Stimulated activated CD4-positive, alpha-beta T cell treated with anti-CD3 and anti-CD28 coated beads, Interleukin-4, amount 100 ng/mL, for 24 hours (primary cell): Measurements from ENCODE around the gene SH3PXD2B.
"Not testable (repeated sequence)": the region's sequence is repeated elsewhere in the genome, so short reads cannot be mapped to it uniquely, and the experiment has no call there.

Experiments used
- DNase-seq: peaks from one replicate; pipeline ENCODE4 v3.0.0-alpha.2; 2020

The SH3PXD2B gene

DNA sequence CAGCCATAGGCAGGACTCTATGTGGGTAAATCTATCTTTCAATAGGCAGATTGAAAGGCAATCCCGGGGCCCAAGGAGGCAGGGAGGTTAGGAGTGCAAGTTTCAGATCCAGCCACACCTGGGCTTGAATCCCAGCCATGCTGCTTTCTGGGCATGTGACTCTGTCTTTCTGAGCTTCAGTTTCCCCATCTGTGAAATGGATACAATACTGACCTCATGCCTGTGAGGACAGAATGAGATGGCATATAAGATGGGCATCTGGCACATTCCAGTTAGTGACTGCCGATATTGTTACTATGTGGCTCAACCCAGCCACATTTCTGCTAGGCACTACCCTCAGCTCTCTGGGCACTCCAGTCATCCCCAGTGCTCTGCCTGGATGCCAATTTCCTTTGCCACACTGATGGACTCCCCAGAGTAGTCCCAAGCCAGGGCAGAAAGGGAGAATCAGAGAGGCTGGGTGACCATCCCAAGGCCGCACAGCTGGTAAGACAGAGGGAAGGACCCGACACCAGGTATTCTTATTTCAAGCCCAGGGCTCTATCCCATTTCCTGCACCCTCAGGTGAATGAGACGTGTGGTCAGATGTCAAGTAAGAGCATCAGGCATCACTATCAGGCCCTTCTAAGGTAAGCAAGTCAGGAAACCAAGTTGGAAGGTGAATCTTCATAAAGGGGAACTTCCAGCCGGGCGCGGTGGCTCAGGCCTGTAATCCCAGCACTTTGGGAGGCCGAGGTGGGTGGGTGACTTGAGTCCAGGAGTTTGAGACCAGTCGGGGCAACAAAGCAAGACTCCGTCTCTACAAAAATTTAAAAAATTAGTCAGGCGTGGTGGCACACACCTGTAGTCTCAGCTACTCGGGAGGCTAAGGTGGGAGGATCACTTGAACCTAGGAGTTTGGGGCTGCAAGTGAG, 38.7 kb downstream of the SH3PXD2B start:
- no peak for DNase-seq

DNA sequence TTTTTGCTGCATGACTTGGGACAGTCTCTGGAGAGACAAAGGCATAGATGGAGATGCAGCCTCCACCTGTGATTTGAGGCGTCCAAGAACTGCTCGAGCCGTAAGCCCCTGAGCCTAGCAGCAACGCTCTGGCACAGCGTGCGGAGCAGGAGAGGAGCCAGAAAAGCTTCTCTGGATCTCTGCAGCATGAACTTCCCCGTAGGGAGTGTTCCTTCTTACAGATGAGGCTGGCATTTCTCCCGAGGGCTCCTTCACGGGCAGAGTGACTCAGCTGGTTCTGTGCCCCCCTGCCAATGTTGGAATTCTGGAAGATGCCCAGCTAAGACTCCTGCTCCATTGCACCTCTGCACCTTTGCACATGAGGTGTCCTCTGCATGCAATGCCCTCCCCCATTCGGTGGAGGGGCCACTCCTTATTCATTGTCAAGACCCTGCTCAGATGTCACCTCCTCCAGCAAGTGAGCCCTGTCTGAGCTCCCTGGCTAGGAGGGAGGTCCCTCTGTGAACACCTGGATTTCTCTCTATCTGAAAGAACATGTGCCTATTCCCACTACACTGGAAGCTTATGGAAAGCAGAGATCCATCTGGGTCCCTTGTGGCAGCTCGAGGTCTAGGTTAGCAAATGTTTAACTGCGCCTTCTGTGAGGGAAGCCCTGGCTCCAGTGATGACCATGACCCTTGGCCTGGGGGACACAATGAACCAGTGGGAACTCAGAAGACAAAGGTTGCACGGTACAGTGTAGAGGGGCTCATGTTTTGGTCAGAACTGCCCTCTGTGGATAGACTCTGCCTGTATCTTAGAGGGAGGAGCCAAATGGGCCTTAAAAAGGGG, 39.6 kb downstream of the SH3PXD2B start:
- DNase-seq, result no peak

DNA sequence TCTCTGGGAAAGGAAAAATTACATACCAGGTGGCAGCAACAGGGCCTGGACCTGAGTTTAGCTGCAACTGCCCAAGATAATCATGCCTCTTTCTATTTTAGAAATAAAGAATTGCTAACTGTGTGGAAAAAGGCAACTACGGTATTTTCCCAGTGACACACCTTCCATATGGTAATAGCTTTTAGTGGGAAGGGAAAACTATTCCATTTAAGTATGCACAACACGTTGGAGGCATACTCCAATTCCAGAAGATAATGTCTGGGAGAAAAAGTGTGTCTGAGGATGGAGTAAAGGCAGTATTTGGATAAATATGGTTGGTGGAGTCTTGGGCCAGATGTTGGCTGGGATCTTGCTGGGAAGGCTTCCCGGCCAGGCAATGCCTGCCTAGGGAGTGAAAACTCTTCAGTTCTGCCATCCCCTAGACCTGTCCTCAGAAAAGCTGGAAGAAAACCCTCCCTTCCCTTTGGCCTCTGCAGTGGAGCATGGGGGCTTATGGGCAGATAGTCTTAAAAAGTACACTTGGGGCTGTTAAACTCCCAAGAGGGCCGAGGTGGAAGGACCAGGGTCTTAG, 40.6 kb downstream of the SH3PXD2B start:
- DNase-seq, result no peak

DNA sequence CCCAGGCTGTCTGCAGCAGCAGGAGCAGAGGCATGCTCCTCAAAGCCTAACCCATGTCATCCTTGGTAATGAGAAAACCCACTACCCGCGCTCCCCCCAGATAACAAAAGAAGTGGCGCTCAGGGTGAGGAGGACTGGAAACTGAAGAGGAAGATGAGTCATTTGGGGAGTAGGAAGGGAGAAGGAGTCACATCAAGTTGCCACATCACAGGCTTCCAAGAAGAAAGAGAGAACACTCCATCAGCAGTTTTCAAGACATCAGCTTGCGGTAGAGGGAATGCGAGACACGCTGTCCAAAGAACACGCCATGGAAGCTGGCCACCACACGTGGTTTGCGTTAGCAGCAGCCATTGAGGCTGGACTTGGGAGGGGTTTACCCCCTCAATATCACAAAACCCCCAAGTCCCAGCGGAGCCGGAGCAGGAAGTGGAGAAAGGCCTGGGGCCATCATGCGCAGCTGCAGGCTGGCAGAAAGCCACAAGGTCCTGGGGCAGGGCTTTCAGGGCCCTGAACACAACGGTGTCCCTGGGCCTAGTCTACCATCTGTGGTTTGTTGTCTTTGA, 41.5 kb downstream of the SH3PXD2B start:
- DNase-seq, result peak; percentile 6

DNA sequence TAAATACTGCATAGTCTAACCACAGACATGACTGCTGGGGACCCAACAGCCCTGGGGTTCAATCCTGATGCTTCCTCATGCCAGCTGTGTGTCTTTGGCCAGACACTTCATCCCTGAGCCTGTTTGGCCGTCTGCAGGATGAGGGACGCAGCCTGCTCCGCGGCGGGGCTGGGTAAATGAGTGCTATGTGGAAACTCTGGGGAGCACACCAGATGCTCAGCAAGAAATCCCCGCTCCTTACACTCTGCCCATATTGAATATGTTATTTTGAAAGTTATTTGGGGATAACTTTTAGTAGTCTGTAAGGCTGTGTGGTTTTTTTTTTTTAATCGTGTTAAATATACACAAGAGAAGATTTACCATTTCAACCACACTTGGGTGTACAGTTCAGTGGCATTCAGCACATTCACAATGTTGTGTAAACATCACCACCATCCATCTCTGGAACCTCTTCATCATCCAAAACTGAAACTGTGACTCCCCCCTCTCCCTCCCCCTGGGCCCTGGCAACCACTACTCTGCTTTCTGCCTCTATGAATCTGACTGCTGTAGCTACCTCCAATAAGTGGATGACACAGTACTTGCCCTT, 42.7 kb downstream of the SH3PXD2B start:
- peak; percentile 46 for DNase-seq

DNA sequence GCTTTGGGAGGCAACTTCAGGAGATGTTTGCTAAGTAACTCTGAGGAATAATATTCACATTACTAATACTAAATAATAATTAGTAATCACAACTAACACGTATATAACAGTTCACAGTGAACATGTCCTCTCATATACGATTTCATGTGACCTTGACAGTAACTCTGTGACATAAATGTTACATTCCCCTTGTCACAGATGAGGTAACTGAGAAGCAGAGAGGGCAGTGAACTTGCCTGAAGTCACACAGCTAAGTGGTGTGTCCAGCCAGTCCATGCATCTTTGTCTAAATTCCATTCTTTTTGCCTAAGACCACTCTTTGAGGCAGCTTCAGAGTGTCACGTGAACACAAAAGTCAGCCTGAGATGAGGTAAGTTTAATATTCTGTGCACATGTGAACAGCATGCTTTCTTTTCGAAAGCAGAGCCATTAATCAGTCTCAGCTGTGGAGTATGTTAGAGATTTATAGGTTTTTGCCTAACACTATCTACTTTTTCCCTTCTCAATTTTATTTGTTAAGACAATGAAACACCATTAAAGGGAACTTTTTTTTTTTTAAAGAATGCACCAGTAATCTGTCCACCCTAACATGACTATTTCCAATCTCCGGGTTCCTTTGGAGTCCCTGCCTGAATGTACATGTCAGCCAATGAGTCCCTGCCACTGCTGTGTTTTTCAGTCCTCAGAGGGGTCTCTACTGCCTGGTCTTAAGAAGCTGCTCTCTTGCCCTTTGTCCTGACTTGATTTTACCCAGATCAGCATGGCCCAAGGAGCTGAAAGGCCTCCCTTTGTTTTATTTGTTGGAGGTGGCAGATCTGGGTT, 43.5 kb downstream of the SH3PXD2B start:
- no peak for DNase-seq

DNA sequence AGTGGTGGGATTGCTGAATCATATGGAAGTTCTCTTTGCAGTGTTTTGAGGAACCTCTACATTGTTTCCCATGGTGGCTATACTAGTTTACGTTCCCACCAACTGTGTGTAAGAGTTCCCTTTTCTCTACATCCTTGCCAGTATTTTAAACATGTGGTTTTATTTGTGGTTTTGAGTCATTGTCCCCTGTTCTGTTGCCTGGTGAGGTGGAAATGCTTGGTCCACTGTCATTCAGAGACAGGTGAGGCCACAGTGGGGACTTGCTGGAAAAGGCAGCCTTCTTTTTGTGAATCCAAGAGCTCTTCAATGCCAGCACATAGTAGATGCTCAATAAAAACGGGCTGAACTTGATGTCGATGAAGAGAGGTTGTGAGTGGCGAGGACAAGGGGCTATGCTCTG, 44.2 kb downstream of the SH3PXD2B start:
- DNase-seq, result no peak

DNA sequence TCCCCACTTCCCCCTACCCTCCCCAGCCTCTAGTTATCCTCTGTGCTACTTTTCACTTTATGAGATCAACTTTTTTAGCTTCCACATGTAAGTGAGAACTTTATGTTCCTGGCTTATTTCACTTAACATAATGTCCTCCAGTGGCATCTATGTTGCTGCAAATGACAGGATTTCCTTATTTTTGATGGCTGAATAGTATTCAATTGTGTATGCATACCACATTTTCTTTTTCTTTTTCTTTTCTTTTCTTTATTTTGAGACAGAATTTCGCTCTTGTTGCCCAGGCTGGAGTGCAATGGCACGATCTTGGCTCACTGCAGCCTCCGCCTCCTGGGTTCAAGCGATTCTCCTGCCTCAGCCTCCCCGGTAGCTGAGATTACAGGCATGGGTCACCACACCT, 44.8 kb downstream of the SH3PXD2B start:
- not testable (repeated sequence) for DNase-seq

DNA sequence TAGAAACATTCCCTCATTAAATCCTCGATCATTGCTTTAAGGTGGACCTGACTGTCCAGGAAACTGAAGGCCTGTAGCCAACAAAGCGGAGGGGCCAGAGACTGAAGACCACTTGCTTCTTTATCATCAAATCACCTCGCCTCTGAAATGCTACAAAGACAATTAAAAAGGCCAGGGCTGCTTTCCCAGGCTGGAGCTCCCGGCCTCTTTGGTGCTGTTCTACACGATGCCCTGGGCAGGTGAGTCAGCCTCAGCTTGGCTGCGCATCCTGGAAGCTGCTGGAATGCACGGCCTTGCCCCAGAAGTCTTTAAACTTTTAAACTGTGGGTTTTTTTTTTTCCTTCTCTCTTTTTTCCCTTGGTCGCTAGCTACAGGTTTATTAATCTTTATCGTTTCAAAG, 46.5 kb downstream of the SH3PXD2B start:
- no peak for DNase-seq

DNA sequence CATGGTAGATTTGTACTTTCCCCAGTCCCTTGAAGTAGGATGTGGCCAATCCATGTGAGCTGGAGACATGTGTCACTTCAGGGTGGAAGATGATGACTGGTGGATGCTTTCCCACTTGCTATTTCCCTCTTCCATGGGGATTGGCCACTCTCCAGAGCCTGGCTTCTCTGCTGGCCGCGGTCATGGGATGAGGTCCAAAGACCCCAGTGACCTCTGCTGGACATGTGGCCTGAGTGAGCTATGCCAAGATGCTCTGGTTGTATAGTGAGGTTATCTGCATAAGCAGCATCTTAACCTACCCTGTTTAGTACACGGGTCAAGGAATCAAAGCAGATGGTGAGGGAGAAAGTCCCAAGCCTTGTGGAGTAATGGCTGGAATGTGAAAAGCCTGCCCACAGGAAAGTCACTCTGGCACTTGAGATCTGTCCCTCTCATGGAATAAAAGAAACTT, 47.1 kb downstream of the SH3PXD2B start:
- DNase-seq, result no peak

DNA sequence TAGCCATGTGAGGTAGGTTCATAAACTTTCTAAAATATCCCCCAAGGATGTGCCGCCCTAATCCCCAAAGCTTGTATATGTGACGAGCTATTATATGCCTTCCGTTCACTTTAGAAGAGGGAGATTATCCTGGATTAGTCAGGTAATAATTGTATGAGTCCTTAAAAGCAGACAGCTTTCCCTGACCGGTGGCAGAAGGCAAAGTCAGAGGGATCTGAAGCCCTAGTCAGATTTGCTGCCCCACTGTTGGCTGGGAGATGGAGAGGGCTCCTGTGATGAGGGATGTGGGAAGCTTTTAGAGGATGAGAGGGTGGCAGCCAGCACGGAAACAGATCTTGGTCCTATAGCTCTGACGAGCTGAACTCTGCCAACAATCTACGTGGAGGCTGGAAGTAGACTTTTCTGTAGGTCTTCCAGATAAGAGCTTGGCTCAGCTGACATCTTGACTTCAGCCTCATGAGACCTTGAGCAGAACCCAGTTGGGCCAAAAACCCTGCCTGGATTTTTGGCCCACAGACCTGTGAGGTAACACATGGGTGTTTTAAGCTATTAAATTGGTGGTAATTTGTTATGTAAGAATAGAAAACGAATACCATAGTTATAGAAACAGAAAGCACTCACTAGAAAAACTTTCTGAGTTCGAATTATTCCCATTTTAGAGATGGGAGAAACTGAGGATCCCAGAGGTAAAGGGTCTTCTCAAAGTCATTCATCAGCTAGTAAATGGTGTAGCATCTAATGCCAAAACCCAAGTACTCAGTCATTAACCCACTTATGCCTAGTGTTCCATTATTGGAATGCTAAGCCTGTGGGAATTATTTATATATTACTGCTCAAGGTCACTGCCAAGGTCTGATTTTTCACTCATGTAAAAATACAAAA, 48.9 kb downstream of the SH3PXD2B start:
- no peak for DNase-seq

DNA sequence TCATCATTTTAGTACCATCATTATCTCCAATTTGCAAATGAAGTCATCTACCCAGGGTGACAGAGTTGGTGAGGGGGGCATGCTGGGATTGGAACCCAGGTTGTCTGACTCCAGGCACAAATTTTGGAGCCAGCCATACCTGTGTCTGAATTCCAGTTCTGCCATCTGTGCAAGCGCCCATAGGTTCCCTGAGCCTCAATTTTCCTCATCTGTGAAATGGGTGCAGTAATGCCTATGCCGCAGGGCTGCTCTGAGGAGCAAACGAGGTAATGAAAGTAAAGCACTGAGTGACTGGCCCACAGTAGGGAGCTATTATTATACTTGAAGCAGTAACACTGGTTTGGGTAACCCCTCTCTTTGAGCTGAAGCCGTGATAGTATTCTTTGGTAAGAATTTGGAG, 49.6 kb downstream of the SH3PXD2B start:
- no peak for DNase-seq

DNA sequence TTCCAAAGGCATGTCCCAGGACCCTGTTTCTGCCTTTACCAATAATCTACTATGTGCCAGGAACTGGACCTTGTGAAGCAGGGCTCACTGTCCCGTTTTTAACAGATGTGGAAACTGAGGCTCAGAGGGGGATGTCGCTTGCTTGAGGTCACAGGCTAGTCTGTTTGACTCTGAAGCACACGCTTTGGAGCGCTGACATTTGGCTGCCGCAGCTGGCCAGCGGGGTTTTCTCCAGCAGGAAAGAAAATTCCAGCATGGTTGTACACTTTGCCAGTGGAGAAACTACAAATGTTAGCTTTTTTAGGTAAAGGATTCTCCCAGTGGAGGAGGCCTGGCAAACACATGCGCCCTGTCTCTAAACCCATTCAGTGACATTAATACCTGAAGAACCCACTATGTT, 50.5 kb downstream of the SH3PXD2B start:
- no peak for DNase-seq

DNA sequence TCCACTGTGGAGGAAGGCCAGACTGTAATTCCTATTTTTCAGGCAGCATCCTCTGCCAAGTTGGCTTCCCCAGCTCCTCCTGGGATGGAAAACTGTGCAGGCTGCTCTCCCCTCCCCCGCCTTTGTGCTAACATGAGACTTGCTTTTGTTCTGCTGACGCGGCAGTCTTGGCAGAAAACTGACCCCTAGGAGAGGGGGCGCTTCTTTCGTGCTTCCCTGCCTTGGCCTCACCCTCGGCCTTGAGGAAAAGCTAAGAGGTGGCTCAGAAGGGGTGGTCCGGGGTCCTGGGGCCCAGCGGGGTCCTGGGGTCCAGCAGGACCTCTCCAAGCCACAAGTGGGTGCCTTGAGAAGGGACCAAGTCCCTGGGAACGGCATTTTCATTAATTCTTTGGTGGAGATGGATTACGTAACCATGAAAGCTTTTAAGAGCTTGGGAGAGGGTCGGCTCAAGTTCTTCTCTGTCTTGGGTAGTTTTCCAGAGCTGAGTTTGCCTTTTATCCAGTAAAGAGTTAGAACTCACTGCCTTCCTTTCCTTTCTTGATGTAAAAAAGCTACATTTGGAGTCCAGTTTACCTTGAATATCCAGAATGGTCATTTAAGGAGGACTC, 51.0 kb downstream of the SH3PXD2B start:
- no peak for DNase-seq

DNA sequence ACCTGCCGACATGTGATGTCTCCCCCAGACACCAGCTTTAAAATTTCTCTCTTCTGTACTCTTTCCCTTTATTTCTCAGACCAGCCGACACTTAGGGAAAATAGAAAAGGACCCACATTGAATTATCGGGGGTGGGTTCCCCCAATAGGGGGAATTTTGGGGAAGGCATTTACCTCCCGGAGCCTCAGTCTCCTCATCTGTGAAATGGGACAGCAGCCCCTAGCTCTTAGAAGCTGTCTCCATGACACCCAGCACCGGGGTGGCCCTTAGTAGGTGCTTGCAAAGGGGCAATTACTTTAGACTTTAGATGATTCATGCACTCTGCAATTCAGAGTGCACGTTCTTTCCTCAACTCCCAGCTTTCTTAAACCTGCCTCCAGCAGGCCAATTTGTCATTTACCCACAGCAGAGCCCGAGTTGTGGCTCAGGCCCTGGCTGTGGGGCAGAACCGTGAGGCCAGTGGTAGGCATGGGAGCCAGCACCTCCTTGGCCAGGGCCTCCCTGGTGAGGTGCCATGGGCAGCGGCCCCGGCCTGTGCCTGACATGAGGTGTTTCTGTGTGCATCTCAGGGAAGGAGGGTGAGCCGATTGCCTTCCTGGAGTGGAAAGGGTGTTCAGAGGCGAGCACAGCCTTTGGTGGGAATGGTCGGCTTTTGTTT, 51.7 kb downstream of the SH3PXD2B start:
- DNase-seq, result no peak

DNA sequence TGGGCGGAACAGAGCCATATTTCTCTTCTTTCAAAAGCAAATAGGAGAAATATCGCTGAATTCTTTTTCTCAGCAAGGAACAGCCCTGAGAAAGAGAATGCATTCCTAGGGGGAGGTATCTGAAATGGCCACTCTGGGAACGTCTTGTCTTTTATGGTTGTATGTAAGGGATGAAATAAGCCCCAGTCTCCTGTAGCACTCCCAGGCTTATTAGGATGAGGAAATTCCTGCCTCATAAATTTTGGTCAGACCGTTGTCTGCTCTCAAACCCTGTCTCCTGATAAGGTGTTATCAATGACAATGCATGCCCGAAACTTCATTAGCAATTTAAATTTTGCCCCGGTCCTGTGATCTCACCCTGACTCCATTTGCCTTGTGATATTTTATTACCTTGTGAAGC, 52.3 kb downstream of the SH3PXD2B start:
- DNase-seq, result not testable (repeated sequence)

DNA sequence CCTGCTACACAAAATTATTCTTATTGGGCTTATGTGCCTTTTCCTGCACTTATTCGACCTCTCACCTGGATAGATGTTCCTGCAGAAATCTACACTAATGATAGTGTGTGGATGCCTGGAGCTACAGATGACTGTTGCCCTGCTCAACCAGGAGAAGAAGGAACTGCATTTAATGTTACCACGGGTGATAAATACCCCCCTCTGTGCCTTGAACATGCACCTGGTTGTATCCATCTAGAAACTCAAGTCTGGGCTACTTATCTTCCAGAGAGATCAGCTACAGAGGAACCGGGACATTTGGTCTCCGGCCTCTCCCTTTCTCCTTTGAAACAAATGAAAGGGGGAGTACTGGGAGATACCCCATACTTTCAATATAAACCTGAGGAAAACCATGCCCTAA, 54.5 kb downstream of the SH3PXD2B start:
- no peak for DNase-seq

DNA sequence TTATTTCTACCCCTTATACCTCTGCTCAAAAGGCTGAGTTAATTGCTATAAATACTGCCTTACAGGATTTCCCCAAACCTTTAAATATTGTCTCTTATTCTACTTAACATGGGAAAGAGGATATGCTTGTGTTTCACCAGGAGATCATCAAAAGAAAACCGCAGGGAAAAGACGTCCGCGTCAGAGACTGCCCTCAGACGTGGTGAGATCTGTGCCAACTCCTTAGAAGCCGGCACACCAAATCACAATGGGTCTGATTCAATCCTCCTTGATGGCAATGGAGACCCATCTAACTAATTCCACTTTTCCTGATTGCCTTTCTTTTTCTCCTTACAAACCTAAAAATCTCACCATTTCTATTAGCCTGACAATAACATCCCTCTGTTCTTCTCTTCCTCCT, 55.0 kb downstream of the SH3PXD2B start:
- DNase-seq, result no peak

DNA sequence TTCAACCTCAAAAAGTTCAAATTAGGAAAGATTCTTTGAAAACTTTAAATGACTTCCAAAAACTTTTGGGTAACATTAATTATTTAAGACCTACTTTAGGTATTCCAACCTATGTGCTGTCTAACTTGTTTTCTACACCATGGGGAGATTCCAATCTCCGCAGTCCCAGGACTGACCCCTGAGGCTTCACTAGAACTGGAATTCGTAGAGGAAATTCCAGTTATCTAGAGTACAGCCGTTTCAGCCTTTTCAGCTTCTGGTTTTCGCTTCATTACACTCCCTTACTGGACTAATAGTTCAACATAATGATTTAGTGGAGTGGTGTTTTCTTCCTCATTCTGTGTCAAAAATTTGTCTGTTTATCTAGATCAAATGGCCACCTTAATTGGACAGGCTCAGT, 55.7 kb downstream of the SH3PXD2B start:
- not testable (repeated sequence) for DNase-seq

DNA sequence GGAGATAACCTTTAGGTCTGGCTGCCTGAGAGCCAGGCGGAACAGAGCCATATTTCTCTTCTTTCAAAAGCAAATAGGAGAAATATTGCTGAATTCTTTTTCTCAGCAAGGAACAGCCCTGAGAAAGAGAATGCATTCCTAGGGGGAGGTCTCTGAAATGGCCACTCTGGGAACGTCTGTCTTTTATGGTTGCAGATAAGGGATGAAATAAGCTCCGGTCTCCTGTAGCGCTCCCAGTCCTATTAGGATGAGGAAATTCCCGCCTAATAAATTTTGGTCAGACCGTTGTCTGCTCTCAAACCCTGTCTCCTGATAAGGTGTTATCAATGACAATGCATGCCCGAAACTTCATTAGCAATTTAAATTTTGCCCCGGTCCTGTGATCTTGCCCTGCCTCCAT, 57.3 kb downstream of the SH3PXD2B start:
- not testable (repeated sequence) for DNase-seq
